GM21367 (cell line): ENCODE data around the gene MAPKAPK3.
A peak's percentile ranks its signal among the peaks of the same experiment; 100 is the strongest.

Source experiments
- ATAC-seq: cut with Tn5 transposase; IDR thresholded peaks from one replicate; pipeline ENCODE4 v1.9.1; 2021; ENCODE audit not compliant: unreplicated experiment

MAPKAPK3 gene

DNA sequence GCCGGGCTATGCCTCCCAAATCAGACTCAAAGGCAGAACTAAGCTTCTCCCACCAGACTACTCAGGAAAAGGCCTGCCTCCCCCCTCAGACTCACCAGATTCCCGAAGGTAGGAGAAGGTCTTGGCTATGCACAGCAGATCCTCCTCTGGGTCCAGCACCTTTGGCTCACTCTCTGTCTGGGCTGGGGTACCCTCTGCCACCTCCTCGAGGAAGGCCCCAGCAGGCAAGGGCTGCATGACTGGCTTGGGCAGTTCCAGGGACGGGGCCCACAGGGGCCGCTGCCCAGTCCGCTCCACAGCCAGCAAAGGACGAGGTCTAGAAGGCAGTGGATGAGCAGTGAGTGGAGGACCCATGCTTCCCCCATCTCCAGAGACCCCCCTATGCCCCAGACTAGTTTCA lies 8.7 kb upstream of the MAPKAPK3 start:
- no peak for ATAC-seq

DNA sequence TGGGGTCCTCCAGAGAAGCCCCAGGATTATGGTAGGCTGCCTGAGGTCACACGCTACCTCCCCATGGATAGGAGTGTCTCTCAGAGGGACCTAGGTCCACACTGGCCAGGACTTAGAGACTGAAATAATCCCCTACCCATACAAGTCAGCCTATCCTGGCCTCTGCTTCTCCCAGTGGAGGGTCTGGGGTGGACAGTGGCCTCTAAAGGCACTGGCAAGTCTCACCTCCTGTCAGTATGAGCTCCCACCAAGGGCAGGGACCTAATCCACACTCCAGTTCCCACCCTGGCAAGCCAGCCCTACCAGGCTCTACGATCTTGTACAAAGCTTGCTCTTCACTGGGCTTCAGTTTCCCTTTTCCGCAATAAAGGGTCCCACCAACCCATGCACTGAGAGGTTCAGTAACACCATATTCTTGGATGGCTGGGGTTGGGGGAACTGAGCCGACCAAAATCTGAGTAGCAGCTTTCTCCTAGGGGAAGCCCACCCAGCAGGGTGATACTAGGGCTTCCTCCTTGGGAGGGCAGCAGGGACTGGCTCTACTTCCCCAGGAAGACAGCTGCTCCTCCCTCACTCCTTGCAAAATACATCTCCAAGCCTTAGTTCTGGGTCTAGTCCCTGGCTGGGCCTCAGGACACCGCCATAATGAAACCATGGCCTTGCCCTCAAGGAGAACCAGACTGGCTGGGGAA lies 7.7 kb upstream of the MAPKAPK3 start:
- no peak for ATAC-seq

DNA sequence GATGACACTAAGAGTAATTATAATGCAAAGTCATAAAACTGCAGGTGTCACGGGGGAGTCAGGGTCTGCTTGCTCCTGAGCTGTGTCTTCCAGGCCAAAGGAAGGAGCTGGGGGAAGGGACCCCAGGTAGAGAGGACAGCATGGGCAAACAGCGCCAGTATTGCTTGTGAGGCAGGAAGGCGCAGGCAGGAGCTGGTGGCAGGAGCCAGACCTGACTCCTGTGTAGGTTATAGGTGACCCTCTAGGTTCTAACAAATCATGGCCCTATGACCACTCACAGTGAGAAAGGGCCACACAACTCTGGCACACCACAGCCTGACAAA lies 7.2 kb upstream of the MAPKAPK3 start:
- no peak for ATAC-seq

DNA sequence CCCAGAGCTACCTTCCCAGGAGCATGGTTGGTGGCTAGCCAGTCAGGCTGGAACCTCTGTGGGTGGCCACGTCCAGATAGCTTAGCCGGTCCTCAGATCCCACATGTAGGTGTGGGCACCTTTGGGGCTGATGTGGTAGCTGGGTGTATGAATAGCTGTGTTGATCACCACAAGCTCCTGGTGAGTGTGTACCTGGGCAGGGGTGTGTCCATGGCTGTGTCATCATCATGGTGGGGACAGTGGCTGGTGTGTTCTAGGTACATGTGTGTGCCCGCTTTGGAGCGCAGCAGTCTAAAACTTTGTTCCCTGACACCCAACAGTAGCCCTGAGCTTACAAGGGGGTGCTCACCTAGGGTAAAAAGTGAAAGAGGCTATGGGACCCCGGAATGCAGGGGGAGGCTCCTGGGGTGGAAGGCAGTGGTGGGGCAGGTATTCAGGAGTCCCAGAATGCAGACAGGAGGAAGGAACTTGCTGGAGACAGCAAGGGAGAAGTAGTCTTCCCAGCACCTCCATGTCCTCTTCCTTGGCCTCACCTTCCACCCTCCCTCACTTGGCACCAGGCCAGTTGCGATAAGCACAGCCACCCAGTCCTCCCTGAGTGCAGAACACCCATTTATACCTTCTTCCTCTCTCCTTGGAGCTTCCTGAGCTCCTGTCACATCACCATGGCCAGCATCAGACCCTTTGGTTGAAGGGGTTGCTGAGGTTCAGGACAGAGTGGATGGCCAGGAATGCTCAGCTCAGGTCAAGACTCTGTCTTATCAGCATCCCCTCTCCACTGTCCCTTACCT lies 6.6 kb upstream of the MAPKAPK3 start:
- no peak for ATAC-seq

DNA sequence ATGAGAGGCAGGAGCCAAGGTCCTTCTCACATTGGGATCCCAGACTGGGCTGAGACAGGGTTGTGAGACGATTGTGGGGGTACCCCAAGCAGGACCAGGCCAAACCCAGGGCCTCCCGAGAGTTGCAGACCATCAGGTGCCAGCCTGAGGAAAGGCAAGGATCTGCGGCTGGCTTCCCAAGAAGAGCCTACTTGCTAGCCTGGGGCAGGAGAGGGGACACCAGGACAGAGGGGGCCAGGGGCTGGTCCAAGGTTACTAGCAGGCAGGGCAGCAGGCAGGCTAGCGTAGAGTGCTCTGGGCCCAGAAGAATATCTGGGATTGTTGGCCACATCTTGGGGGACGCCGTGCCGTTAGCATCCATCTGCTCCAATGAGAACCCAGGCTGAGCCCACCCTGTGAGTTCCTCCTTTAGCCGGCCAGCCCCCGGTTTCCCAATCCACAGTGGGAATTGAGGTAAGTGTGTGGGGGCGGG lies 5.9 kb upstream of the MAPKAPK3 start:
- no peak for ATAC-seq

DNA sequence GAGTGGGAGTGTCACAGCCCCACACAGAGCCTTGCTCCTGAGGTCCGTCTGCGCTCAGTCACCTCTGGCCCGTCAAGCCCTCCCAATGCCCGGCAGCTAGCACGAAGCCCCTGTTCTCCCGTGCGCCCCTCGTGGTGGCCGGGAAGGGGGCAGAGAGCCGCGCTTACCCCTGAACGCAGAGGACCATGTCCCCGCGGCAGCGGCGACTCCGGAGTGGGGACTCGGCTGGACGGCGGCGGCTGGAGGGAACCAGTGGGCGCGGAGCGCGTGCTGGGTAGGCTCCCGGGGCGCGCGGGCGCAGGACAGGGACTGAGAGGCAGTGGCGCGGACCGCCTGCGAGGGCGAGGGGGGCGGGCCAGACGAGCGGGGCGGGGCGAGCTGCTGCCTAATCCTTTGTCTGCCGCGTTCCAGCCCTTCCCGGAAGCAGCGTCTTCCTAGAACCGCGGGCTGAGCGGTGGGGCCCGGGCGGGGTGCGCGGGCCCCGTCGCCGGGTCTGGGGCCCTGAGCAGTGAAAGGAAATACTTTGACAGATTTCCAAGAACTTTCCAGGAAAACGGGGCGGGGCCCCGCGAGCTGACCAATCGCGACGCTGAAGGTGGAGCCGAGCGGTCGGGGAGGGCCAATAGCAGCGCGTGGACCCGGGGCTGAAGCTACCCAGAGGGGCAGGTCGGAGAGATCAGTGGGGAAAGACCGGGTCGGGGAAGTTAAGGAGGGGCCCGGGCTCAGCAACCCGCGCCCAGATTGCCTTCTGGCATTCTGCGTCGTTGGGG lies 5.3 kb upstream of the MAPKAPK3 start, which contains the start of gene CISH:
CISH (minus strand) TSS at position 311 of the 770 bp plus-strand sequence; CDS start at position 187, 124 bp downstream.
- ATAC-seq: peak; percentile 52

DNA sequence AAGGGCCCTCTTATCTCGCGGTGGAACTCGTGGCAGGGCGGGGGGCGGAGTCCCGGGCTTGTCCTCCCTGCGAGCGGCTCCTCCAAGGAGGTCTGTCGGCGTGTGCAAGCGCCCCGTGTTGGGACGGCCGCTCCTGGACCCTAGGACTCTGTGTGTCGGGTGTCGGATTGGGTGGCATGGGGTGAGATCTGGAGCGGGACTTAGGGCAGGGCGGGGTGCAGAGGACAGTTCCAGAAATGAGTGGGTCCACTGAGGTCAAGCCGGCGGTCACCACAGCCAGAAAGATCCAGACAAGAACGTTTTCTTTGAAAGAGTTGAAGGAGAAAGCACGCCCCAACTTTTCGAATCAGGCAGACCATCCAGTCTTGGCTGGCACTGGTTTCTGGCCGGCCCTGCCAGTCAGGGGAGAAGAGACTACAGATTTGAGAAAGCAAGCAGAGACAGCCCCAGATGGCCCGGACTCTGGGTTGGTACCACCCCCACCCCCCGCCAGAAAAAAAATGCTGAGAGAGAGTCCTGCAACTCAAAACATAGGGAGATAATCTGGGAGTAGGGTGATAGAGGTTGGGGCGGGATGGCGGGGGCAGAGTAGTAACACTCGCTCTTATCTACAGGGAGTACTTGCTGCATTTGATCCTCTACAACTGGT lies 4.6 kb upstream of the MAPKAPK3 start:
- no peak for ATAC-seq

DNA sequence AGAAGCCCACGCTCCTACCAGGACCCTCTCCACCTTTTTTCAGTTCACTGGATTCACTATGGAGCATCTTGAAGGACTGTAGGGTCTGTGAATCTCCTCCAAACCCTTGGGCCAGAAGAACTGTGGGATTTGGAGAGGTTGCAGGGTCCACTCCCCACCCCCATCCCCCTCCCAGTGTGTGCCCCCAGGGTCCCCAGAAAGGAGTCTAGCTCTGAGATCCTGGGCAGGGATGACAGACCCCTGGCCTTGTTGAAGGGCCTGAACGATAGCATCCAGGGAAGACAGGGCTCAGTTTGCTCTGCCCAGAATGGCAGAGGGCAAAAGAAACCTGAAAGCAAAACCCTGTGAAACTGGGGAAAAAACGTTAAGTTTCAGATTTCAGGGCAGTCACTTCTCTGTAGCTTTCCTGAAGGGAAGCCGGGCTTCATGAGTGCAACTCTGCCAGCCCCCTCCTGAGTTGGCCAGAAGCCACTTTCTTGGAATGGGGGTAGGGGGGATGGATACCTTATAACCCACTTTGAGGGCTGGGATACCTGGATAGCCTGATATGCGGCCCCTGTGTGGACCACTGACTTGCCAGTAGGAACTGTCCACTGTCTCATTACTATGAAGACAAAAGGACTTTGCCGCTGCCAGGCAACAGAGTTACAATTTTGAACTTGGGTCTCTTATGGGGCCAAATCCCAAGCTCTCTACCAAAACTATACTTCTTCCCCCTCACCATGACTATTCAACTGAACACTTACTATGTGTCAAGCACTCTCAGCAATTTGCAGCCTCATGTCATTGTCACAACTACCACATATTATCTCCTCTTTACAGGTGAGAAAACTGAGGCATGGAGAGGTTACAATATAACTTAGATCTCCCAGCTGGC lies 3.7 kb upstream of the MAPKAPK3 start:
- ATAC-seq: no peak

DNA sequence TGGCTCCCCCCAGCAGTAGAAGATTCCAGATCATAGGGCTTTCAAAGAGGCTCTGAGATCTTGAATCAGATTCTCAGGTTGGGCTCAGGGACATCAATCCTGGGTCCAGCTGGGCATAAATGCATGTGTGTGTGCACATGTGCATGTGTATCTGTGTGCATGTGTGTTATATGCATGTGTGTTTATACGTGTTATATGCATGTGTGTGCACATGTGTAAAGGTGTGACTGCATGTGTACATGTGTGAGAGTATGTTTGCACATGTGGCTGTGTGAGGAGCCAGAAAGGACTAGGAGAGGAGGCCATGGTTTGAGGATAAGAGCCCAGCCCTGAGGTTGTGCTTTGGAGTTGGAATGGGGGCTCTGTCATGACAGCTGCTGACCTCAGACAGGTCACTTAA lies 1.8 kb upstream of the MAPKAPK3 start:
- no peak for ATAC-seq

DNA sequence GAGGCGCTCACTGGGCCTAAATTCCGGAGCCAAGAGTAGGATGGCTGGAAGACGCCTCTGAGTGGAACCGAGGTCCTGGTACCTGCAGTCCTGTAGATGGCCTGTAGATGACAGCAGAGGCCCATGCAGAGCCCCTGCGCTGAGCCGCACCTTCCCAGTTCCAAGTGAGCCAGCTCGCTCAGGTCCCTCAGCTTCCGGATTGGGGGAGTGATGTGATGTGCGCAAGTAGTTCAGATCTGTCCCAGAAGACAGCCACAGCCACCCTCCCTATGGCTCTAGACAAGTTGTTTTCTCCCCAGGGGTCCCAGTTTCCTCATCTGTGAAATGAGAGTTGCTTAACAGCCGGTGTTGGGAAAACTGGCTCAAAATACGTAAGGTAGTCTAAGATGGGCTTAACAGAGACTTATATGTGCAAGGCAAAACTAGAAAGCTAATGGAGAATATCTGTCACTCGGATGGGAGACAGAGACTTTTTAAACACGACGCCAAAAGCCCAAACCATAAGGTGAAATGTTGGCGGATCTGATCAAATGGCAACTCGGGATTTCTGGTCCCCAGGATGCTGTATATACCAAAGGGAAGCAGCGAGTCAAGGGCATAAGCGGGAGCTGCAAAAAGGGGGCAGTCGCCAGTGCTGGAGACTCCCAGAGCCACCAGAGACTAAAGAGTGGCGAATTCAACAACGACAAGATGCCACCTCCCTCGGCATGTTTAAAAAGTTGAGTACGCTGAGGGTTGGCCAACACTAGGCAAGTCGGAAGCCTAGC lies 765 bp upstream of the MAPKAPK3 start:
- ATAC-seq: peak; percentile 27

DNA sequence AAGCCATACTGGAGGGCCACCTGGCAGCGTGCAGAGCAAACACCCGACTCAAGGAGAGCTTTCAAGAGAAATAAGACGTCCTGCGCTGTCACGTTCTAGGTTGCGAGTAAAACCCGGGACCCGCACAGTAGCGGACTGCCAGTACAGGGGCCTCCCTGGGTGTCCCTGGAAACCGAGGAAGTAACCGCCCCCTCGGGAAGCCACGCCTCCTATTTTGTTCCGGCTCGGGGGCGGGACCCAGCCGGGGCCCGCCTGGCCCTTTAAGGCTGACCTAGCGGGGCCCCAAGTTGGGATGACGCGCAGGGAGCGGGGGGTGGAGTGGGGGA lies 218 bp upstream of the MAPKAPK3 start:
- ATAC-seq: peak; percentile 61

DNA sequence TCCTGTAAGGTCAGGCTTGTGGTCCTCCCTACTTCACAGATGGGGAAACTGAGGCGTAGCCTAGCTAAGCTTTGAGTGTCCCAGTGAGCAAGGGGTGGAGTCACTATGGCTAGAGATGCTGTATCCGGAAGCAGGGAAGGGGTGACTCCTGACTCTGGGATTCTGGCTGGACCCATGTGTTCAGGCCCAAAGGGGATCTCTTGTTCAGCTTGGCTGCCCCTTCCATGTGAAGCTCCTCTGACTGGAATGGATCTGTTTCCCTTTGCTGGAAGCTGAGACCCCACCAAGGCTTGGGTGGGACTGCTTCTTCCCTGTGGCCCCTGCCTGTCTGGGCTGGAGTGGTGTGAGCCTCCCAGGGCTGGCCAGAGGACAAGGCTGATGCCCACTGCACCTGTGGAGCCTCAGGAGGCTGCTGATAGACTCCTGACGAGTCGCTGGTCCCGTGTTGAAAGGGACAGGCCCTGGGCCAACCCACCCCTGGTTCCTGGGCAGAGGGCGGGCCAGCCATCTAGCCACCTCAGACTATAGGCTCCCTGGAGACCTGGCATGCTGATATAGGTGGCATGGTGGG lies 1.0 kb downstream of the MAPKAPK3 start:
- no peak for ATAC-seq

DNA sequence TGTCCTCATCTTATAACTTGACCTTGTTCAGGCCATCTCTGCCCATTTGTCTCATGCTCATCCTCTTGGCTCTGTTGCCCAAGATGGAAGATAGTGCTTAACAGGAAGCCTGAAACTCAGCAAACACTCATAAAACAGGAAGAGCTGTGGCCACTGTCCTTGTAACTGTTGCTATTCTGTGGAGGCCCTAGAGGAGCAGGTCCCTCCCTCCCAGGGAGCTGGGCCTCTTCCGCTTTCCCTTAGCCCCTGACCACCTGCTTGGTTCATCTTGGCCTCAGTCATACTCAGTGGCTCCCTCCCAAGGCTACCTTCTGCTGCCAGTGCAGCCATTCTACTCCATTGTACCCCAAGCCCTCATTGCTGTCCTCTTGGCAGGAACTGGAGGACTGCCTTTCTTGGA lies 3.5 kb downstream of the MAPKAPK3 start:
- no peak for ATAC-seq

DNA sequence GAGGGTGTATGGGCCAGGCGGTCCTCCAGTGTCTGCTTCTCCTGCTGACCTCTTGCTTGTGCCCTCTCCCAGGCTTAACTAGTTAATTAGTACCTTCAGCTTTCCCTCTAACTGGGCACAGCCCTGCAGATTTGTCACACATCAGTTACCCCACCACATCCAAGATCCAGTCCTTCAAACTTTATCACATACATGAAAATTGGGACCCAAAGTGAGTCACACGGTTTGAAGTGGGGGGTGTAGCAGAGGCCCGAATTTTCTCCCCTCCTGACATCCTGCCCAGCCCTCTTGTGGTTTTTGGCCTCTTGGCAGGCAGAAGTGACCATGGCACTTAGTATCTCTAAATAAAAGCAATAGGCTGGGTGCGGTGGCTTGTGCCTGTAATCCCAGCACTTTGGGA lies 3.9 kb downstream of the MAPKAPK3 start:
- ATAC-seq: no peak

DNA sequence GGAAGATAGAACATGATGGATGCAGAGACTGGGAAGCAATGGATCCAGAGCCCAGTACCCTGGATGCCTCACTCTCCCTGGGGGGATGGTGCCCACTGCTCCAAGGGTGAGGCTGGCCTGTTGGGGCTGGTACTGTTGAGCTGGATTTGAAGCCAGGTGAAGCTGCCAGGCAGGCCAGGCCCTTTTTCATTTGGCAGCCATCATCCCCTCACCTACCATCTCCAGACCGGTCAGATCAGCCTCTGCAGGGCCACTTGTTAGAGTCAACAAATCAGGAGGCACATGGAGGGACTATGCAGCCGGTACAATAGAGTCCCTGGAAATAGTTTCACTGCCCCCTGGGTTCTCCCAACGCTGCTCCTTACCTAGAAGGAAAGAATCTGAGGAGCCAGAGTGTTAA lies 5.9 kb downstream of the MAPKAPK3 start:
- ATAC-seq: no peak

DNA sequence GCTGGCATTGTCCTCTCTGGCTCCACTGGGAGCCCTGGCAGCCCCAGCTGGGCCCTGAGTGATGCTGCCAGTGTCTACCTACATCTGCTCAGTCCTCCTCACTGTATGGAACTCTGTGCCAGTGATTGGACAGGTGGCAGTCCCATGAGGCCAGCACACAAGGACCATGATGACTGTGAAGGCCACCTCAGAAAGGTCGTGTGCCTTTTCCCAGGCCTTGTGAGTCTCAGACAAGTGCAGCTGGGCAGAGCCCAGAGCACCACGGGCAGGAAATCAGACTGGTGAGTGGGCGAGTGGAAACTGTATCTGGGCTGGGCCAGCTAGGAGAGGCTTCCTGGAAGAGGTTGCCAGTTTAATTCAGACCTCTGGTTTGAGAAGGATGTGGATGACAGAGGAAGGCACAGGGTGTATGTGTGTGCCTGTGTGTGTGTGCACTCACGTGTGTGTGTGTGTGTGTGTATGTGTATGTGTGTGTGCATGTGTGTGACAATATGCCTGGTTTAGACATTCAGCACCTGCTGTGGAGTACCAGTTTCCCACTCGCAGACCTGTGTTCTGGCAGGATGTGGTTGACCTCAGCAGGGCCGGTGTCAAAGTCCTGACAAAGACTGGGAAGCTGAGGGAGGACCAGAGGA lies 7.0 kb downstream of the MAPKAPK3 start:
- ATAC-seq: no peak

DNA sequence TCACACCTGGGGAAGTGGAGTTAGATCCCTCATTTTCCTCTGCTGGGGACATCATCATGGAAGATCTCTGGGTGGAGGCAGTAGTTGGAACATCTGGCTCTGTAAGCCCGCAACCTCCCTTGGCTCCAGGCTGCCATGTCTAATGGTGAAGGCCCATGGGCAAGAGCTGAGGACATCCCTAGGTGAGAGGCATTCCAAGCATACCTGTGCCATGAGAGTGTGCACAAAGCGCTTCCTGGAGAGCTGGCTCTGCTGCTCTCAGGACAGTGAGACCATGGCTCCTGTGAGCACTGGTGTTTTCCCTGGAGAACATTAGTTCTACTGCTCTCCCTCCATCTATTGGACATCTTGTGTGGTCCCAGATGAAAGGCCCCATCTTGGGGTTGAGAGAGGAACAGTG lies 7.7 kb downstream of the MAPKAPK3 start:
- no peak for ATAC-seq

DNA sequence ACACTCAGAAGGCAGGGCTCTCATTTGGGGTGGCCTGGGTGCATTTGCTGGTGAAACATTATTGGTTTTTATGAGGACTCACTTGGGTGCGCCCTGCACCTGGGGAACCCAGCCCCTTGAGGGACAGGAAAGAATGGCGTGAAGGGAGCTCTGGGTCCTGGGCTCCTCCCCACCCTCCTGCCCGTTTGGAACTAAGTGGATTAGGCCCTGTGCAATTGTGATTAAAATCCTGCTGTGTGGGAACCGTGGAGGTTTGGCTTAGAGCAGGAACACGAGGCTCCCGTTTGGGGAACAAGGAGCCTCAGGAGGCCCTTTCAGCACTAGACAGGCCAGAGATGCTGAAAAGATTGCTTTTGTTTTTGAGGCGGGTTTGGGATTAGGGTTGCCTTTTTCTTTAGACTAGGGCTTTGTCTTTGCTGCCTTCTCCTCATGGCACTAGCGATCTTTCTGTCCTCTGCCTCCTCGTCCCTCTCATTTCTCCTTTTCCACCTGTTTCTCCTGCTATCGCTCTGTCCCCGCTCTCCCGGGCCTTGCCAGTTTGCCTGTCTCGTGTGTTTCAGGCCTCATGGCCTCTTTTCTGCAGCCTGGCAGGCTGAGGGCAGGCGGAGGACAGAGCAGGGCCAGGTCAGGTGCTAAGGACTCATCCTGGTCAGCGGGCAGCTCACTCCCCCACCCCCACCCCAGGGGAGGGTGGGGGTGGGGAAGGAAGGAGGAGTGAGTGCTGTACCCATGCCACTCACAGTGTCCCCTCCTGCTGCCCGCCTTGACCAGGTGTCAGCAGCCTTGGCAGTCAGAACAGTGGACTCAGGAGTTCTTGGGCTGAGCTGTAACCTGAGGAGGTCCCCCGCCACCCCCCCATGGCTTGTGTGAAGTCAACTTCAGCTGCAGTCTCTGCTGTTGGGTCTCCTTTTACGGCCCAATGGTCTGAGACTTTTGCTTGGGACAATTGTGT lies 8.6 kb downstream of the MAPKAPK3 start:
- no peak for ATAC-seq
